T-helper 2 cell treated with Interferon-gamma antibody and Interleukin-4, amounts not matched to agents 100 ng/mL and 5 ng/mL, for 36 hours (primary cell): ENCODE results near the gene DYNLRB1. TPM values are rescaled to one million over a fixed set of nuclear protein-coding genes. Genes with fewer than 3 reads are reported as not detected.

Experiments
- intact Hi-C: fragments of 100-400 bp; cut with micrococcal nuclease; formaldehyde crosslinking; loops from one replicate; pipeline ENCODE4 v1.15.1; 2023
- total RNA-seq: library from RNA; stranded (reverse); gene quantifications from 2 replicates; pipeline ENCODE4 v1.2.3, GENCODE V29; 2022

DYNLRB1 gene
- total RNA-seq, 1 donor from 2014 or later, result 84.1 TPM

DNA sequence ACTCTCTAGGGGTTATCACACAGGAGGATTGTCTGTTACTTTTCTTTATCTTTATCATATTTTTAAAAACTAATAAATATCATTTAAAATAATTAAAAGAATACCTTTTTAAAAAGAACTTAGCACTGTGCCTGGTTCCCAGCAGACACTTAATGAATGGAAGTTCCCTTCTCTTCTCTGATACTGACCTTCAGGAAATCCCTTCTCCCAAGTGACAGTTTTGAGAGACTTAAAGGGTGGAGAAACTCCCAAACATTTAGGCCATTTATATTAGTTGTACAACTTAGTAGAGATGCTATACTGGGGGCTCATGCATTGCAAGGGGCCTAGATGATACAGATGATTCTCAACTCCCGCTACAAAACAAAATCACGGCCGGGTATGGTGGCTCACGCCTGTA, 60.8 kb downstream of the DYNLRB1 start:
- intact Hi-C loops, result no loop called here

- intact Hi-C loops, result no loop called here
These were observed 61.8 kb downstream of the DYNLRB1 start for GRCh38 chr20:34578025-34578424.

GRCh38 chr20:34578521-34578920, 62.3 kb downstream of the DYNLRB1 start:
- intact Hi-C loops, result no loop called here

DNA sequence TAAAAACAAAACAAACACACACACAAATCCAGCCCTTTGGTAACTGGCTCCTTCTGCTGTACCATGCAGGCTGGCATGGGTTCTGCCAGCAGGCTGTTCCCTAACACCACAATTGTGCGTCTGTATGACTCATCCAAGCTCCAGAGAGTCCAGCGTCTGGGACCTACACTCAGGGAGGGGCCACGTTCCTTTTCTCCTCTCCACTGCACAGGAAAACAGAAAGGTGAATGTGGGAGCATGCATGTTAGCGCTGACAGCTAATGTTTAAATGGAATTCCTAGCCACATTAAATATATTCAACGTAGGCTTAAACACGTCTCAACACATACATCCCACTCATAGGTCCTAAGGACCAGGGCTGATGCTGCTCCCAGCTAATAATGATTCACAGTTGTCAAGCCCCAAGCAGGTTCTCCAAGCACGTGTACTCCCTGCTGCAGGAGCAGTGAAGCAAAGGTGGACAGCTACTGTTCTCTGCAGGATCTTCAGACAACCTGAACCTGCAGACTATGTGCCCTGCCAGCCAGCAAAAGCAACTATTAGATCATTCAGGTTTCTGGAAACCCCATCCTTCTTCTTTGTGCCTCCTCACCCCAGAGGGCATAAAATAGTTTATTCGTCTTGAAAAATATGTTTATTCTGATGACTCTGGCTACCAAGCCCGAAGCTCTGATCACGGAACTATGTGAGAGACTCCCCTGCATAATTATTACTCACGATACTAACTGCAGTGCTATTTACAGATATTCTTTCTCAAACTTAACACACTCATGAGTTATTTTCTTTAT, 63.2 kb downstream of the DYNLRB1 start:
- intact Hi-C loops, result no loop called here

GRCh38 chr20:34579979-34580940, 64.0 kb downstream of the DYNLRB1 start:
- intact Hi-C loops, result no loop called here

DNA sequence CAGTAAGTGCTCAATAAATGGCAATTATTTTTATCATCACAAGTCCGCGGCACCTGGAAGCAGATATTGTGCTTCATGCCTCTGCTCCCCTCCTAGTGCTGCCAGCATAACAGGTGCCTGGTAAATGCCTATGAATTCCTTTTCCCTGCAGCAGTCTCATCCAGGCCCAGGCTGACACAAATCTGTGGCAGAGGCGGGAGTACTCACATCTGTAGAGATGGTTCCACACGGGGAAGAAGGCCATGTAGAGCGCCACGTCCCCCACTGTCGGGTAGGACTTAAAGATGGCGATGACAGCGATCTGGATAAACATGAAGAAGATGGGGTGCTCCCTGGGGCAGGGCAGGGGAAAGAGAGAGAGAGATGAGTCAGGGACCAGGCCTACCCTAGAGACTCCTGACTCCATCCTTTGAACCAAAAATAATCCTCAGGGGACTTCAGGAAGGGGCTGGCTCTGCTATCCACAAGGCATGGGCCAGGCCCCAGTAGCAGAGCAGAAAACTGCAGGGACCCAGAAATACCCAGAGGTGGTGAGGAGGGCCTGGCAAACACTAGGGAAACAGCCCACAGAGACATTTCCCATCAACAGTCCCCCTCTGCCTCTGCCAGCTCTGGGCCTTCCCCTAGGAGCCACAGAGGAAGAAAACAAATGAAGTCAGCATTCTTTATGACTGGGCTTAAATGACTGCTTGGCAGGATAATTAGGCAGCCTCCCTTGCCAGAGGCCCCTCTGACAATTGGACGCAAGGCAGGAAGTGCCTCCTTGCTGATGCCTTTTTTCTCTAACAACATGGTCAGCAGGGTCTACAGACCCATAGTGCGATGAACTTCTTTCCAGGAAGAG, 65.3 kb downstream of the DYNLRB1 start:
- intact Hi-C loops, result no loop called here

- intact Hi-C loops, result no loop called here
These were observed 66.0 kb downstream of the DYNLRB1 start for GRCh38 chr20:34582221-34582620.

DNA sequence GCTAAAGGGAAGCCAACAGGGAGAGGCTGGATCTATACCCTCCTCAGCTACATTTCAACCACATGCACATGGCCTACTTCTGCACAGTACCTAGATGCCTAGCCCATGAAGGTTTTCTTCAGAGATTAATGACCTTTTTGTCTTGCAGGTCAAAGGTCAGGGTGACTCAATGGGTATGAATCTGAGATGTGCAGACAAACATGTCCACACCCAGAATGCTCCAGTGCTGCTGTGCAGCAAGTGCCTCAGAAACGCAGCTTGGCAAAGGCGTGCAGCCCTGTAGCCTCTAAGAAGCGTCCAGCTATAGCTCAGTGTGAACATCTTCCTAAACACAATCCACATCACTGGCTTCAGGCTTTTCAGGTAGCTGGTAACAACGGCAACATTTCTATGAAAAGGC, 66.7 kb downstream of the DYNLRB1 start:
- intact Hi-C loops, result no loop called here

DNA sequence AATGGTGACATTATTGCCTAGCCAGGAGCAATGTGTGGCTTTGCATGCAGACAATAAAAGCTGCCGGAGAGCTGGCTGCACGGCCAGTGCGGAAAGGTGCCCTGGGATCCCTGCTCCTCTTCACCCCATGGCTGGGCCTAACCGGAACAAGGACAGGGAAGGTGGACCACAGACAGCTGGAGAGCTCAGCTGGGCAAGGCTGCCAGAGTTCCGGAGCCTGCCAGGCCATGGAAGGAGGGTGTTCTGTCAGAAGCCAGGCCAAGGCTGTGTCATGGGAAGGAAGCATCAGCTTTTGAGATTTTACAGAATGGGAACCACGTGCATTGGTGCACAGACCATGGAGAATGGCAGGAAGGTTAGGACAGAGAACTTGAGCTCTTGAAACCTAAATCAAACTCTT, 67.3 kb downstream of the DYNLRB1 start:
- intact Hi-C loops, result no loop called here

GRCh38 chr20:34585019-34585418, 68.8 kb downstream of the DYNLRB1 start:
- intact Hi-C loops, result no loop called here

DNA sequence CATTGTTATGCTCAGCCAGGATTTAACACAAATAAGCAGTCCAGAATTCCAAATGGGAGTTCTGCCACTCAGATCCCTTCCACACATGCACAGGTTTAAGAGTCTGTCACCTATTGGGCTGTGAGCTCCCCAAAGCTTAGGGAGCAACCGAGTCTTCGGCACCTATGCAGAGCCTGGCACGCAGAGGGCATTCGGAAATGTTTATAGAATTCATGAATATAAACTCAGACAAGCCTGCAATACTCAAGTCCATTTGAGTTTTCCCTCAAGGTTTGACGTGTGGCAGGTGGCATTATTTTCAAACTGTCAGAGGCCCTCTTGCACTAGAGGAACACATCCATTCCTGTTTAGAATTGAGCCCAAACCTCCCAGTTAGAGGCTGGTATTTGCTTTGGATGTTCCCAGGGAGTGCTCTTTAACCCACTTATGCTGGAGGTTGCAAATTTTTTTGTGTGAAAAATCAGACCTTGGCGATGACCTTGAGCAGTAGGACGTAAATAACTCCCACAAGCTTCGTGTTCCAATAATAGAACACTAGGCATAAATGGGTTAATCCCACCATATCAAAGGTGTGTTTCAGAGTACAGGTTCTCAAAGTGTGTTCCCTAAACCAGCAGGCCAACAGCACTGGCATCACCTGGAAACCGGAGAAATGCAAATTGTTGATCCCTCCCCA, 70.4 kb downstream of the DYNLRB1 start:
- intact Hi-C loops, result no loop called here

Other genes with a start within 250 kb of the DYNLRB1 start
- 76.9 and 78.2 TPM in 2 replicates for gene AHCY, start 213.1 kb upstream of the DYNLRB1 start, total RNA-seq
- 48.5 and 53.2 TPM in 2 replicates for gene ITCH, start 153.1 kb upstream of the DYNLRB1 start, total RNA-seq
- 2.7 and 2.8 TPM in 2 replicates for gene MAP1LC3A, start 42.3 kb downstream of the DYNLRB1 start, total RNA-seq
- gene PIGU, start 160.7 kb downstream of the DYNLRB1 start, total RNA-seq, result 22.0 and 23.3 TPM in 2 replicates
- gene TP53INP2, start 187.9 kb downstream of the DYNLRB1 start, total RNA-seq, result 1.6 and 2.1 TPM in 2 replicates